ENCODE measurements around the gene LPAR2. TPM values are rescaled to one million over a fixed set of nuclear protein-coding genes. Genes with fewer than 3 reads are reported as not detected.

Gene LPAR2
- total RNA-seq, 1 donor from 2014 or later, result 44.2 TPM

DNA sequence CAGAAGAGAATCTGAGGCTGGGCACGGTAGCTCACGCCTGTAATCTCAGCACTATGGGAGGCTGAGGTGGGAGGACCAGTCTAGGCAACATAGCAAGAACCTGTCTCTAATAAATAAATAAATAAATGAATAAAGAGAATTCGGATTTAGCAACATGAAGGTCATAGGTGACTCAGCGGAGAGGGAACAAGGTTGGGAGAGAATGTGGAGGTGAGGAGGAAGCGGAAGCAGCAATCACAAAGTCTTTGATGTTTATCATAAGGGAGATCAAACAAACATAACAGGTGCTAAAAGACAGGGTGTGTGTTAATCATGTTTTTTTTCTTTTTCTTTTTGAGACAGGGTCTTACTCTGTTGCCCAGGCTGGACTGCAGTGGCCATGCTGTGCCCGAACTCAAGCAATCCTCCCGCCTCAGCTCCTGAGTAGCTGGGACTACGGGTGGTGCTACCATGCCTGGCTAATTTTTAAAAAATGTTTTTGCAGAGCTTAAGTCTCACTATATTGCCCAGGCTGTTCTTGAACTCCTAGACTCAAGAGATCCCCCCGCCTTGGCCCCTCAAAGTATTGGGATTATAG lies 25.8 kb downstream of the LPAR2 start:
- intact Hi-C loops (cut with micrococcal nuclease), result no loop called here

DNA sequence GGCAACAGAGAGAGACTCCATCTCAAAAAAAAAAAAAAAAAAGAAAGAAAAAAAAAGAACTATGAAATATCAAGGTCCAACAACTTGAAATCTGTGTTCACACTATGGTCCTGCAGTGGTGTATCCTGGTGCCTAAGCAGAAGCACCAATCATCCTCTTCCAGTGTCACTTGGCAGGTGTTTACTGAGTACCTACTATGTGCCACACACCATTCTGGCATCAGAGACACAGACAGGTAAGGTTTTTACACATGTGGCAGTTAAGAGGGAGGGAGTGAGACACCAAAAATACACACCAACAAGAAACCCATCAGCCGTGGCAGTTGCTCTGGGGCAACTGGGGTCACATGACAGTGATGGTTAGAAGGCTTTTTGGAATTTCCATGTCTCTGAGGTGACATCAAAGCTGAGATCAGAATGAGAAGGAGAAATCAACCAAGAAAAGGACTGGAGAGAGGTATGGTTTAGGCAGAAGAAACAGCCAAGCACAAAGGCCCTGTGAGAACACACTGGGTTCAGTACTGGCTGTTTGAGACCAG lies 27.2 kb downstream of the LPAR2 start:
- intact Hi-C loops (cut with micrococcal nuclease), result no loop called here

DNA sequence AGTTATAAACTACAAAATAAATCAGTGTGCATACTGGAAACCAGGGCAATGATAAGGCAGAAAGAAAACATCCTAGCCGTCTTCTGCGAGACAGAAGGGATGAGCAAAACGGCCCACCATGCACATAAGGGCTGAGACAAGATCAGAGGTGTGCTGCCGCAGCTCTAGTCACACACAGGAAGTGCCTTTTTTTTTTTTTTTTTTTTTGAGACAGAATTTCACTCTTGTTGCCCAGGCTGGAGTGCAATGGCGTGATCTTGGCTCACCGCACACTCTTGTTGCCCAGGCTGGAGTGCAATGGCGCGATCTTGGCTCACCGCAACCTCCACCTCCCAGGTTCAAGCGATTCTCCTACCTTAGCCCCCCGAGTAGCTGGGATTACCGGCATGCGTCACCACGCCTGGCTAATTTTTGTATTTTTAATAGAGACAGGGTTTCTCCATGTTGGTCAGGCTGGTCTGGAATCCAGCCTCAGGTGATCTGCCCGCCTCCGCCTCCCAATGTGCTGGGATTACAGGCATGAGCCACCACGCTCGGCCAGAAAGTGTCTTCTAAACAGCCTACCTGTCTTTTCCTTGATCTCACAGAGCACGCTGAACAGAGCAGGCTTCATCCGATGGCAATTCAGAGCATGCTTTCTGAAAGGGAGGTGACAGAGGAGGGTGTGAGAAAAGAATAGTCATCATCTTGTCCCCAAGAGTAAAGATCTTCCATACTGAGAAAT lies 29.1 kb downstream of the LPAR2 start:
- intact Hi-C loops (cut with micrococcal nuclease), result loop anchor here (1.0 to 2.0 kb wide), 5 partner anchors 10 to 69 kb away; partner anchors contain the start of genes ATP13A1, GMIP, PBX4 and ZNF101

DNA sequence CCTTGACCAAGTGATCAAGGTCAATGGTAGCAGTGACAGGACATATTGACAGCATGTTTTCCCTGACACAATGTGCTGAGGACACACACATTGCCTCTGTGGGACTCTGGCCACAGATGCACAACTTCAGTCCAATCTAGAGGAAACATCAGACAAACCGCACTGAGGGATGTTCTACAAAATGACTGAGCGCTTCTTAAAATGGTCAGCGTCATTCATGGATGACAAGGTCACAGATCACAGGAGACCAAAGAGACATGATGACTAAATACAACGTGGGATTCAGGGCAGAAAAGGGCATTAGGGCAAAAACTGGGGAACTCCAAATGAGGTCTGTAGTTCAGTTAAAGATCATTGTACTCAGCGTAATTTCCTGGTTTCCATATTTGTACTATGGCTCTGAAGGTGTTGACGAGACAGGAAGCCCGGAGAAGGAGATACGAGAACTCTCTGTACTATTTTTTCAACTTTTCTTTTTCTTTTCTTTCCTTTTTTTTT lies 30.2 kb downstream of the LPAR2 start:
- intact Hi-C loops (cut with micrococcal nuclease), result loop anchor here (1.0 to 2.0 kb wide), 5 partner anchors 9 to 70 kb away; partner anchors contain the start of genes ATP13A1, GMIP, PBX4 and ZNF101

DNA sequence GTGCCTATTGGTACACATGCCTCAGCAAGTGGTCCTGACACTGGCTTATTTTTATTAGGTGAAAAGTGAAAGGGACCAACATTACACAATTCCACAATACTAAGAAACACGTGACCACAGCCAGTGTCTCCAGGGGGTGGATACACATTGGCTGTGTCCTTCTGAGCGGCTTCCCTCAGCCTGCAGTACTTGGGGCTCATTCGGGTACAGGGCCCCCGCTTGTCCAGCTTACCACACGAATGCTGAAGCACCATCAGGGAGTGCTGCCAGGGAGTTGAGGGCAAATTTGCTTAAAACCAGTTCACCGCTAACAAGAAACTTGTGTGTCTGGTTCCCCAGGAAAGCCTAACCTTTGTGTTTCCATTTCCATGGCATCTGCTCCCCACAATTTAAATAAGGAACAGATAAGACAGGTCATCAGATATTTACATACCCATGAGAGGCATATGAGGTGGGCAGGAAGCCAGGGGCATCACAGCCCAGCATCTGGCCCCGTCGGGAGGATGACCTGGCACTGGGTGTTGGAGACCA lies 32.8 kb downstream of the LPAR2 start:
- intact Hi-C loops (cut with micrococcal nuclease), result no loop called here

DNA sequence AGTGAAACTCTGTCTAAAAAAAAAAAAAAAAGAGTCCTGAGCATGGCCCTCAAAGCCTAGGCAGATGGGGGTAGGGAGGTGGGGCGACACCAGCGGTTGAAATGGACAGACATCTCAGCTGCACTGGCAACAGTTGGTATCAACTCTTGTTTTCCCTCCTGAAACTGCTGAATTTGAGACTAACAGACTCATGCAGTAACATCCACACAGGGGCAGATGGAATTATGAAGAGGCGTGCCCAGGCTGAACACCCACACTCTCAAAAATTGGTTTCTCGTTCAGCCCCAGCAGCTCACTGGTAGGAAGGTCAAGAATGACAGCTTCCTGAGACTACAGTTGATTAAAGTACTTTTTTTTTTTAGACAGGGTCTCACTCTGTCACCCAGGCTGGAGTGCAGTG lies 33.6 kb downstream of the LPAR2 start:
- intact Hi-C loops (cut with micrococcal nuclease), result no loop called here

DNA sequence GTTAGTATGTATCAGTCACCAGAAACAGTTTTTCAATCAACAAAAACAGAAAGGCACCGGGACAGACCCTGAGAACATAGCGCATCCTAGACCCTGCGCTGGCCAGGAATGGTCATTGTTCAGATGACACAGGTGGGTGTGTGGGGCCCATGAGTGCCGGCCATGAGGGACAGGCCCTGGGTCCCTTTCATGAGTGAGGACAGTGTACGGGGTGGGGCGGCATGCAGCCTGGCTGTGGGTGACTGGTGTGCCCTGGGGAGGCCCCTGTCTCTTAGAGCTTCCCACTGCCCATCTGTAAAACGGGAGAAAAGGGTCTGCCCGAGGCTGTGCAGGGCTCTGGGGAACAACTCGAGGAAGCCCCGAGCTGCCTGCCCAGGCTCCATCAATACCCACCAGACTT lies 35.3 kb downstream of the LPAR2 start:
- intact Hi-C loops (cut with micrococcal nuclease), result no loop called here

DNA sequence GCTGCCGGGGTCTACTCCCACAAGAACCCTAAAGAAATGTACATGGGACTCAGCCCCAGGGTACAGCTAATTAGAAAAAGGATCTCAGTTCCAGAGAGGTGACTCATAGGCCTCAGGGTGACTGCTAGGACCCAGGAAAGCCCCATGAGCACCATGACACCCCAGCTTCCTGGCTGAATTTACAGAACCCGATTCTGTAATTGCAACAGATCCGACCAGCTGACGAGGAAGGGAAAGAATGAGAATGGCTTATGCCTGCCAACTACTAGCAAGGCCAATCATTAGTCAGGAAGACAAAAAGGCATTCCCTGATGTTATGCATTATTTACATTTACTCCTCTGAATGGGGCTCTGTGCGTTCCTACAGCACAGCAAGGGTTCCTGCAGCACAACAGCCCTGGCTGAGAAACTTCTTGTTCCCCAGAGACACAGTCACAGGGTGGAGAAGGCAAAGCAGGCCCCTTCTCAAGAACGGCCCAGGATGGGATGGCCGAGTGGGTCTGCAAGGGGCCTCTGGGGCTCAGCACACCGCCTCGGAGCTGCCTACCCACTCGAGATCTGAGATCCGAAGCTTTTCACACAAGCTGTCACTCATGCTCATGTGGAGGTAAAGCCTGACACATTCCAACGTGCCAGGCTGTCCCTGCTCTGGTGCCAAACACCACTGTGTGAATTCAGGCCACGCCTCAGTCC lies 36.7 kb downstream of the LPAR2 start:
- intact Hi-C loops (cut with micrococcal nuclease), result loop anchor here (2.0 kb wide), 1 partner anchor 52 kb away; the partner anchor contains the start of gene GMIP

DNA sequence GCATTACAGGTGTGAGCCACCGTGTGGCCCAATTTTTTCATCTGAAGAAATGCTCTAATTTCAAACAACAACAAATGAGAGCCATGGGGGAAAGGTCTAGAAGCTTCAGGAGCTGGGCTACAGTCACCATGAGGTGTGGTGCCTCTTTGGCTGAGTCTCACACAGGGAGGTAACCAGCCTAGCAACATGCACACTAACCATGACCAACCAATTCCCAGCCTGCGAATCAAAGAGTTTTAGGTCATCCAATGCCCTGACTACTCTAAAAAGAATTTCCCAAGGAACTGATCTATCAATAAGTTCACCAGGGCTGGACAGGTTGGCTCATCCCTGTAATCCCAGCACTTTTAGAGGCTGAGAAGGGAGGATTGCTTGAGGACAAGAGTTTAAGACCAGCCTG lies 39.5 kb downstream of the LPAR2 start:
- intact Hi-C loops (cut with micrococcal nuclease), result no loop called here

DNA sequence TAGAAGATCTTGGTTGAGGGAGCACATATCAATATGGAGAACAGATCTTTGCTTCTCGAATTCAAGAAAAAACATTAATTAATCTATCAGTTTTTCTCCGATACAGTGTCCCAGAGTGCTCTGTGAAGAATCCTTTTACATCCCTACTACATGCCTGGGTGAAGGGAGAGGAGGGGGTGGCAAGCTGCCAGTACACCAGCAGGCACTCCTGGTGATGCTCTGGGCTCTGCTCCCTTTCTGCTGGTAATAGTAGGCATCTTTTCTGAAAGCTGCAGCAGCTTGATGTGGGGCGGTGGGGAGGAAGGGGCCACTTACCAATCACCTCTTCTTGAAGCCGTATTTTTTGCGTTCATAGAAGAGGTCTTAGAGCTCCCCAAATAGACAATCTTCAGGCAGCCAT lies 40.2 kb downstream of the LPAR2 start:
- intact Hi-C loops (cut with micrococcal nuclease), result no loop called here

DNA sequence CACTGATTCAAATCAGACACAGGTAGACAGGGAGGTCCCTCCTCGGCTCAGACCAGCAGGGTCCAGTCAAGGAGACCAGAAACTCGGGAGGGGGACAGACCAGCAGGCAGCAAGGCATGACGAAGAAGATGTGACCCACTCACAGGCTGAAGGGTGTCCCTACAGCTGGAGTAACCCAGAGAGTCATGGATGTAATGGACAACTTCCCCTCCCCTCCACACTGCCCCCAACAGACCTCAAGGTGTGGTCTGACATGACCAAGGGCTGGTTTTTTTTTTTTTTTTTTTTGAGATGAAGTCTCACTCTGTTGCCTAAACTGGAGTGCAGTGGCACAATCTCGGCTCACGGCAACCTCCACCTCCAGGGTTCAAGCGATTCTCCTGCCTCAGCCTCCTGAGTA lies 43.7 kb downstream of the LPAR2 start:
- intact Hi-C loops (cut with micrococcal nuclease), result no loop called here

DNA sequence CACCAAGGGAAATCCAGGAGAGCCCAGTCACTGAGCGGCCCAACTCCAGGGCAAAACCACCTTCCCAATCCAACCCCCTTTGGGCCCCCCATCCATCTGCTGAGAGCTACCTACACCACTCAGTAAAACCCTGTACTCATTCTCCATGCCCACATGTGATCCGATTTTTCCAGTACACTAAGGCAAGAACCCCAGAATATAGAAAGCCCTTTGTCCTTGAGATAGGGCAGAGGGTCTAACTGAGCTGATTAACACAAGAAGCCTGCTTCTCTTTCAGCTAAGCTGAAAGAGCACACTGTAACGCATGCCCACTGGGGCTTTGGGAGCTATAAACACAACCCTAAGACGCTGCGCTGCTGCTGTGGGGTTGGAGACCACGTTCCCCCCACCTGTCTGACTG lies 45.5 kb downstream of the LPAR2 start:
- intact Hi-C loops (cut with micrococcal nuclease), result no loop called here

DNA sequence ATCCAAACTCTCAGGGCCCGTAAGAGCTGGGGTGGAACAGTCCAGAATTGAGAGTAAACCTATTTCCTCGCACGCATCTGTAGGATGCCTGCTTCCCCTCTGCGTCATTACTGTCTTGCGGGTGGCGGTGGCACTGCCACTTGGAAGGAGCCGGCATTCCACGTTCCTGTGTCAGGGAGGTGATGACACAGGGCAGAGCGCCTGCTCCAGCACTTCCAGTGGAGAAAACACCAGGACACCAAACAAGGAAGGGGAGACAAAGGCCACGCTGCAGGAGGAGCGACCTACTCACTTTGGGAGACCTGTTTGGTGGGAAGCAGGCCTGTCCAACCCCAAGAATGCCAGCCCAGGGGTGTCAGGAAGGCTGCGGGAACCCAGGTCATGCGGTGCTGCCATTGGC lies 46.6 kb downstream of the LPAR2 start:
- intact Hi-C loops (cut with micrococcal nuclease), result no loop called here

DNA sequence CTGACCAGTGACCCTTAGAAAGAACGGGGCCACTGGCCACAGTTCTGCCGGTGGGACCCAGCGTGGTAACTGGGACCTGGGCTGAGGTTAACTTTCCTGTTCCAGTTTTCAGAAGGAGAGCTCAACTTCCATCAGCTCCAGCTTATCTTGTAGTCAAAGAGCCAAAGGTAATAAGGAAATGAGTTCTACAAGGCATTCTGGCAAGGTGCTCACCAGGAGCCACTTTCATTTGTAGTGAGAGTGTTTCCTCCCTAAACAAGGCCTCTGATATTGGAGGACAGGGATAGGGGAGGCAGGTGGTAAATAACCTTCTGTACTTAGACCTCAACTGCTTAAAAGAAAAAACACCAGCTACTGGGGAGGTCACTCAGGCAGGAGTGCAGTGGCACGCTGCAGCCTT lies 47.6 kb downstream of the LPAR2 start:
- intact Hi-C loops (cut with micrococcal nuclease), result no loop called here

DNA sequence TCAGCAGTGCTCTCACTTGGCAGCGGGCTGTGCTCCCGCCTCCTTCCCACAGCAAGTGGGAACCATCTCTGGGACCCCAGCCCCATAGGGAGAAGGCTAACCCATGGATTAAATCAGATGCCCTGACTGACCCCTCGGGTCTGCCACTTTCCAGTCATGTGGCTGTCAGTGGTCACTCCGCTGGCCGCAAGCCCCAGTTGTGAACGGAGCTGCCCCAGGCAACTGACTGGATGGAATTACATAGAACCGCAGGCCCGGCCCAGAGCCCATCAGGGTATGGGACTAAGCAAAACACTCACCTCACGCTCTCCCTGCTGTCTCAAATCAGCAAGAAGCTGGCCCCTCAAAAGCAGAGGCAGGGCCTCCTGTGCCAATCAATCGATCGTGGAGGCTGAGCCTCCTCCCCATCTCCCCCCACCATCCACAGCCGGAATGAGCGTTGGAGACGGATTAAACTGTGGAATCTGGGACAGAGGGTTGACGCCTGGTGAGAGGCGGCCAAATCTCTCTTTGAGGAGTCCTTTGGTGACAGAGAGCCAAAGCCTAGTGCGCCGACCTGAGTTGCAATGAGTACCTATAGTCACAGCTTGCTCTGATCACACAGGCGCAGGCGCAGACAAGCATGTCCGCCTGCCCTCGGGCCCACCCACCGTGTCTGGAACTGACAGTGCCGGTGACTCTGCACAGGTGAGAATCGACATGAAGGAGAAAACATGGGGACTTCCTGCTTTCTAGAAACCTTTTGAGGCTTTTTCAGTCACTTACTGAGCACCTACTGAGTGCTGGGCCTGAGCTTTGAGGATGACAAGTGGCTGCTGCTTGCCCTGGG lies 48.3 kb downstream of the LPAR2 start:
- intact Hi-C loops (cut with micrococcal nuclease), result no loop called here

DNA sequence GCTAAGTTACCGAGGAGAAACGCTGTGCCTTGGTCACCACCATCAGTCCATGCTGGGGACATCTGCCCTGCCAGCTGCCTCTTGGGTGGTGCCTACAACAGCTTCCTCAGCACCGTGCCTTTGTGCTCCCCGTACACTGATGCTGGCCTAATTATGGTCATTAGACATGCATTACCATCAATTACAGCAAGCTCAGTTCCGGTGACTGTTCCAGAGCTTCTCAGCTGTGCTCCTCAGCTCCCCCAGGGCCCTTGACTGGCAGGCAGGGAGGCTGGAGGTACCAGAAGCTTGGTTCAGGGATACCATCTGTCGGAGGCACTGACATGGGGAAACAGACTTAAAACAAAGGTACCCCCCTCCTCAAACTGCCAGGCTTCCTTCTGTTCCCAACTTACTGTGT lies 49.8 kb downstream of the LPAR2 start:
- intact Hi-C loops (cut with micrococcal nuclease), result no loop called here

DNA sequence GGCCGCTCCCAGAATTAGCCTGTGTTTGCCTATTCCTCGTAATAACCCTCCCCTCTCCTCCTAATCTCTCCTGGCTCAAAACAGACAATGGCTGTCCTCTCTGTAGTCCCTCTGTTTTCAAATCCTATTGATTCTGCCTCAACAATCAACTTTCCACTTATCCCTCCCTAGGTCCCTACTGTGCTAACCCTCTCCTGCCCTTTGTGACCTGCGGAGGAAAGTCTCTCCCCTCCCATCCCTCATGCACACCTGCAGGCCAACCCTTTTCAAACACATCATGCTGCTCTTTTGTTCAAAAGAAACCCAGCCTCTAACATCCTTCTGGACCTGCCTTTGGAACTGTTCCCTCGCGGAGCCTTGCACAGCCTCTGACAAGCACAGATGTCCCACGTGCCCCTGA lies 52.6 kb downstream of the LPAR2 start:
- intact Hi-C loops (cut with micrococcal nuclease), result no loop called here
